Stimulated activated CD8-positive, alpha-beta memory T cell treated with anti-CD3 and anti-CD28 coated beads, Interleukin-7, amount 100 ng/mL, for 48 hours (primary cell): ENCODE data around the gene SLC27A5.
"Not testable (repeated sequence)": the region's sequence is repeated elsewhere in the genome, so short reads cannot be mapped to it uniquely, and the experiment has no call there.

Source experiments
- DNase-seq, 2 donors: peaks; one replicate each; pipeline ENCODE4 v3.0.0-alpha.2; 2020; ENCODE audit warnings: low read depth in 1 of 2; ENCODE audit errors: extremely low read depth in 1 of 2

The SLC27A5 gene

DNA sequence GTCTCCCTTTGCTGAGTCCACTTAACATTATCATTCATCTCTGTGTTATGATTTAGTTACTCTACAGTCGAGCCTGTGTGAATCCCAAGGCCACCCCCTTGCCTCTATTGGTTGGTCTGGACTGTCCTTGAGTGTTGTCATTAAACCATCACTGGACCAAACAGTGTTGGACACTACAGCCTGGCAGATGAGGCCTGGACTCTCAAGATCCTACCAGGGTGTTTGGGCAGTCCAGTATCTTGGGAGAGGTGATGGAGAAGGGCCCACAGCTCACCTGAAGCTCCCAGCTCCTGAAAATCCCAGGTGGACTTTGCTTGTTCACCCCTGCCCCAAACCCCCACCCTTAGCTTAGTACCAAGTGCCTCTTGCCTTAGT, 39.3 kb upstream of the SLC27A5 start:
- DNase-seq = no peak

DNA sequence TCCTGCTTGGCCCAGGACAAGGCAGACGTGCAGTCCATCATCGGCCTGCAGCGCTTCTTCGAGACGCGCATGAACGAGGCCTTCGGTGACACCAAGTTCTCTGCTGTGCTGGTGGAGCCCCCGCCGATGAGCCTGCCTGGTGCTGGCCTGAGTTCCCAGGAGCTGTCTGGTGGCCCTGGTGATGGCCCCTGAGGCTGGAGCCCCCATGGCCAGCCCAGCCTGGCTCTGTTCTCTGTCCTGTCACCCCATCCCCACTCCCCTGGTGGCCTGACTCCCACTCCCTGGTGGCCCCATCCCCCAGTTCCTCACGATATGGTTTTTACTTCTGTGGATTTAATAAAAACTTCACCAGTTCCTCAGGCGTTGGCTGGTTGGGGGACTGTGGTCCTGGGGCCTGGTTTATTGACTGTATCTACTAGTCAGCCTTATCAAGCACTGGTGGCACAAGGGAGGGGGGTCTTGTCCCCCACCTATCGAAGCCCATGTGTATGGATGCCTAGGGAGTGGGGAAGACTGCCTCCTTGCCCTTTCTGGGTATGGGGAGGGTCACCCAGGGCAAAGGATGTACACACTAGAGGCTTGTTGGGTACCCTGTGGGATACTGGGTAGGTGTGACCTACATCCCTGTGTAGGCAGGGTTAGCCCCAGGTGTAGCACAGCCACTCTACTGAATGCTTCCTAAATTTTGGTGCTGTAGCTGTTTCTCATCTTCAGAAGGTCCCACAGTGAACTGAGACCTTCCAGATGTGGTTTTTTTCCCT, 38.8 kb upstream of the SLC27A5 start:
- no peak for DNase-seq

DNA sequence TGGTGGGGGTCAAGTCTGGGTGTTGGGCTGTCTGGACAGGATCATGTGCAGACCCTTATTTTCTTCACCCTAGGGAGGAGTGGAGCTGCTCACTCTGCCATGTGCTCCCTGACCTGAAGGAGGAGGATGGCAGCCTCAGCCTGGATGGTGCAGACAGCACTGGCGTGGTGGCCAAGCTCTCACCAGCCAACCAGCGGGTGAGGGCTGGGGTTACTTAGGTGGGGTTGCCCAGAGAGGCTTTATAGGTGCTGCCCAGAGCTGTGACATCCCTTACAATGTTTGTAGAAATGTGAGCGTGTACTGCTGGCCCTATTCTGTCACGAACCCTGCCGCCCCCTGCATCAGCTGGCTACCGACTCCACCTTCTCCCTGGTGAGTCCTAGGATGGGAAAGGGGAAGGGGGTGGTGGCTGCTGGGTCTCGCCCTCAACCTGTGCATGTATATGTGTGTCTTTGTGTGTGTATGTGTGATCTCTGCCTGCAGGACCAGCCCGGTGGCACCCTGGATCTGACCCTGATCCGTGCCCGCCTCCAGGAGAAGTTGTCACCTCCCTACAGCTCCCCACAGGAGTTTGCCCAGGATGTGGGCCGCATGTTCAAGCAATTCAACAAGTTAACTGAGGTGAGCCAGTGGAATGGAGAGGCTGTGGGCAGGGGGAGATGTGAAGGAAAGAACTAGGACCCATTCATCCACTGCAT, 38.0 kb upstream of the SLC27A5 start:
- DNase-seq = no peak

DNA sequence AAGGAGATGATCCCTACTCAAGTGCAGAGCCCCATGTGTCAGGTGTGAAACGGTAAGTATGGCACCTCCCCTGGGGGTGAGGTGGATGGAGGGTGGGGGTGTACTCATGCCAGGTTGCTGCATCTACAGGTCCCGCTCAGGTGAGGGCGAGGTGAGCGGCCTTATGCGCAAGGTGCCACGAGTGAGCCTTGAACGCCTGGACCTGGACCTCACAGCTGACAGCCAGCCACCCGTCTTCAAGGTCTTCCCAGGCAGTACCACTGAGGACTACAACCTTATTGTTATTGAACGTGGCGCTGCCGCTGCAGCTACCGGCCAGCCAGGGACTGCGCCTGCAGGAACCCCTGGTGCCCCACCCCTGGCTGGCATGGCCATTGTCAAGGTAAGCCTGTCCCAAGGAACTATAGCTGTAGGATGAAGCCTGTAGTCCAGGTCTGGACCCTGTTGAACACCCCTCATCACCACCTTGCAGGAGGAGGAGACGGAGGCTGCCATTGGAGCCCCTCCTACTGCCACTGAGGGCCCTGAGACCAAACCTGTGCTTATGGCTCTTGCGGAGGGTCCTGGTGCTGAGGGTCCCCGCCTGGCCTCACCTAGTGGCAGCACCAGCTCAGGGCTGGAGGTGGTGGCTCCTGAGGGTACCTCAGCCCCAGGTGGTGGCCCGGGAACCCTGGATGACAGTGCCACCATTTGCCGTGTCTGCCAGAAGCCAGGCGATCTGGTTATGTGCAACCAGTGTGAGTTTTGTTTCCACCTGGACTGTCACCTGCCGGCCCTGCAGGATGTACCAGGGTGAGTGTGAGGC, 37.3 kb upstream of the SLC27A5 start:
- no peak for DNase-seq

DNA sequence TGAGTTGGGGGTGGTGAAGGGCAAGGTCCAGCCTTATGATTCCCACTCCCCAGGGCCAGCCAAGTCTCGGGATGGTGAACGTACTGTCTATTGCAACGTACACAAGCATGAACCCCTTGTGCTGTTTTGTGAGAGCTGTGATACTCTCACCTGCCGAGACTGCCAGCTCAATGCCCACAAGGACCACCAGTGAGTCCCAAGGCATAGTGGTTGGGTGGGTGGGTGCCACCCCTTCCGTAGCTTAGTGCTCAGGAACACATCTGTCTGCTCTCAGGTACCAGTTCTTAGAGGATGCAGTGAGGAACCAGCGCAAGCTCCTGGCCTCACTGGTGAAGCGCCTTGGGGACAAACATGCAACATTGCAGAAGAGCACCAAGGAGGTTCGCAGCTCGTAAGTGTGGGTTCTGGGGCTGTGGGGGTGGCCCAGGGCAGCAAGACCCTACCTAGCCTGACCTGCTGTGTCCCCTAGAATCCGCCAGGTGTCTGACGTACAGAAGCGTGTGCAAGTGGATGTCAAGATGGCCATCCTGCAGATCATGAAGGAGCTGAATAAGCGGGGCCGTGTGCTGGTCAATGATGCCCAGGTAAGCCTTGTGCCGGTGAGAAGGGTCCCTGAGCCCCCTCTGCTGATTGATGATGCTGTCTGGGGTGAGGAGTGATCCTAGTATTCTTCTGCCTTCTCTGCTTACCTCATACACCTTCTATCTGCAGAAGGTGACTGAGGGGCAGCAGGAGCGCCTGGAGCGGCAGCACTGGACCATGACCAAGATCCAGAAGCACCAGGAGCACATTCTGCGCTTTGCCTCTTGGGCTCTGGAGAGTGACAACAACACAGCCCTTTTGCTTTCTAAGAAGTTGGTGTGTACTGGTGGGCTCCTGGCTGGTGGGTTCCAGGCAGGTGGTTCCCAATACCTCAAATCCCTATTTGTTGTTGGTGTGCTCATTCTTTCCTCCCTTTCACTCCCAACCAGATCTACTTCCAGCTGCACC, 35.8 kb upstream of the SLC27A5 start:
- DNase-seq = no peak

DNA sequence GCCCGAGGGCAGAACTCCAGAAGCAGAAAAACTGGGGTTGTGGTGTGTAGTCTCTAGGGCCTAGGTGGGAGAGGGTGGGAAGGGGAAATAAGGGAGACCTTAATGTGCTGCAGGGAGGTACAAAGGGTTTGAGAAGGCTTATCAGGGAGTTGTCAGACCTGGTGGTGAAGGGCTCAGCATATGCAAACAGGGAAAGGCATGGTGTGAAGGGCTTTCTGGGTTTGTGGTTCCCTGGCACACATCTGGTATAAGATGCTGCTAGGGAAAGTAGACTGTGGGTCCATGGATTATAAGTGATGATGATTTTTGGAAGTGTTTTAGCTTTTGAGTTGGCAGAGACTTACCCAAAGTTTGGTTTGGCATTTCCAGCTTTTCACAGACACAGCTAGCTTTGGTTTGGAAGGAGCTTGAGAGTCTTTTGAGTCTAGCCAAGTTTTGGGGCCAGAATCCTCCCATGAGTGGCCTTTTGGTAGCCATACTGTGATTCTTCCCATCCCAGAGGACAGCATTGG, 34.3 kb upstream of the SLC27A5 start:
- no peak for DNase-seq

DNA sequence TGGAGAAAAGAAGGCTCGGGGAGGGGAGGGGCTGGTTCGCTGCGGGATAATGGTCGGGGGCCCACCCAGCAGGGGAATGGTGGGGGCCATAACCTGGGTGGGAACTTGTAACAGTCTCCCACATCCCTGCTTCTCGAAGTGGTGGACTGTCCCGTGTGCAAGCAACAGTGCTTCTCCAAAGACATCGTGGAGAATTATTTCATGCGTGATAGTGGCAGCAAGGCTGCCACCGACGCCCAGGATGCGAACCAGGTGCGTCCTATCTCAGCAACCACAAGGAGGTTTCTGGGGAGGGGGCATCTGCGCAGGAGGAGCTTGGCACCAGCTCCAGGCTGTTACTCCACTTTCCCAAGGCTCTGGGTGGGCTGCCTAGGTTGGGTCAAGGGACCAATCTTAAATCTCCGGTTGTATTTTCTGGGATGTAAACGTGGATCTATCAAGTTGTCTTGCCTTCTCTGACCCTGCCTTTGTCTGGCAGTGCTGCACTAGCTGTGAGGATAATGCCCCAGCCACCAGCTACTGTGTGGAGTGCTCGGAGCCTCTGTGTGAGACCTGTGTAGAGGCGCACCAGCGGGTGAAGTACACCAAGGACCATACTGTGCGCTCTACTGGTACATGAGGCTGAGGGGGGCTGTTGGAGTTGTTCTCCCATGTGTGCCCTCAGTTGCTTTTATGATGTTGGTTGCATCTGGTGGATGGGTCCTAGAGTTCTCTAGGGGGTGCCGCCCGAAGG, 33.7 kb upstream of the SLC27A5 start:
- DNase-seq = no peak

DNA sequence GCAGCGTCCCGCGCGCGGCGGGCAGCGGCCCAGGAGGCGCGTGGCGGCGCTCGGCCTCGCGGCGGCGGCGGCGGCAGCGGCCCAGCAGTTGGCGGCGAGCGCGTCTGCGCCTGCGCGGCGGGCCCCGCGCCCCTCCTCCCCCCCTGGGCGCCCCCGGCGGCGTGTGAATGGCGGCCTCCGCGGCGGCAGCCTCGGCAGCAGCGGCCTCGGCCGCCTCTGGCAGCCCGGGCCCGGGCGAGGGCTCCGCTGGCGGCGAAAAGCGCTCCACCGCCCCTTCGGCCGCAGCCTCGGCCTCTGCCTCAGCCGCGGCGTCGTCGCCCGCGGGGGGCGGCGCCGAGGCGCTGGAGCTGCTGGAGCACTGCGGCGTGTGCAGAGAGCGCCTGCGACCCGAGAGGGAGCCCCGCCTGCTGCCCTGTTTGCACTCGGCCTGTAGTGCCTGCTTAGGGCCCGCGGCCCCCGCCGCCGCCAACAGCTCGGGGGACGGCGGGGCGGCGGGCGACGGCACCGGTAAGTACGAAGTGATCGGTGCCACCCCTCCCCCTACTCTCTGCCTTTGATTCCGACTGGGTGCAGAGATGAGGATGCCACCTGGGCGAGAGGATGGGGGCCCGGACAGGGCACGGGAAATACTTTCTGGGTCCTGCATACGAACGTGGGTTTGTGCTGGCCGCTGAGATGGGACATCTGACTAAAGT, 32.9 kb upstream of the SLC27A5 start:
- no peak for DNase-seq

DNA sequence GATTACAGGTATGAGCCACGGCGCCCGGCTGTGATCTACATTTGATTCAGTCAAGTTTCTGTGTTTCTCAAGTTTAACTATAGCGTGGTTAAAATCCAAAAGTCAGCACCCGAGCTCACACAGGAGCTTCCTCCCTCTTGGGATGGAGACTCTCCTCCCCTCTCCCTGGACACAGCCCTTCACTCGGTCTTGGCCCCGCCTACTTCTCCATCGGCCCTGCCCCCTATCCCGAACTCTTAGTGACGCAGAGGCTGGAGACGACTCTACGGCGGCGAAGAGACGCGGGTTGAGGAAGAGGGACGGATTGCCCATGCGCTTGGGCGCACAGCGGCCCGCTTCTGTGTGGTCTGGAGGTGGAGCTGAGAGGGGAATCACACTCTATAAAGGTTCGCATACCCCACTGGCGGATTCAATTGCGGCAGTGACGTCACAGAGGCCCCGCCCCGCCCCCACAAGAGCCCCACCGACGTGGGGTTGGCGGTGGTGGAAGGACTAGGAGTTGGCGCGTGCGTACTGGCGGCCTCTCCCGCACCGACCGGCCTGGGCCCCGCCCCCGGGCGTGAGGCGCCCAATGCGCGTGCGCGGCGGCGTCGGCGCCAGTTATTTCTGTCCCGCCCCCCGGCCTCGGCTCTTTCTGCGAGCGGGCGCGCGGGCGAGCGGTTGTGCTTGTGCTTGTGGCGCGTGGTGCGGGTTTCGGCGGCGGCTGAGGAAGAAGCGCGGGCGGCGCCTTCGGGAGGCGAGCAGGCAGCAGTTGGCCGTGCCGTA, 32.2 kb upstream of the SLC27A5 start, which contains the start of gene TRIM28:
TSS of gene TRIM28 (plus strand) at position 239 of the 765 bp plus-strand sequence. CDS start 694 bp downstream, outside the sequence.
- DNase-seq = peak; percentile 99 to 100

DNA sequence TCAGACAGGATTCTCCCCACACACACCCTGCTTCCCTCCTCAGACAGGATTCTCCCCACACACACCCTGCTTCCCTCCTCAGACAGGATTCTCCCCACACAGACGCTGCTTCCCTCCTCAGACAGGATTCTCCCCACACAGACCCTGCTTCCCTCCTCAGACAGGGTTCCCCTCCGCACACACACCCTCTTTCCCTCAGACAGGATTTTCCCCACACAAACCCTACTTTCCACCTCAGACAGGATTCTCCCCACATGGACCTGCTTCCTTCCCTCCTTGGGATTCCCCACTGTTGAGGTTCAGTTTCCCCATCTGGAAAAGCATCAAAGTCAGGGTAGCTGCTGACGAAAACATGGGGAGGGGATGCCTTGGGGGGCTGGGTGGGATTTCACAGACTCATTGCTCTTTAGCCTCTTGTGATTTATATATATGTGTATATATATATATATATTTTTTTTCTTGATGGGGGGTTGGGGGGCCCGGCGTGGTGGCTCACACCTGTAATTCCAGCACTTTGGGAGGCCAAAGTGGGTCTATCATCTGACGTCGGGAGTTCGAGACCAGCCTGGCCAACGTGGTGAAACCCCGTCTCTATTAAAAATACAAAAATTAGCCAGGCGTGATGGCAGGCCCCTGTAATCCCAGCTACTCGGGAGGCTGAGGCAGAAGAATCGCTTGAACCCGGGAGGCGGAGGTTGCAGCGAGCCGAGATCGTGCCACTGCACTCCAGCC, 31.0 kb upstream of the SLC27A5 start:
- not testable (repeated sequence) for DNase-seq

DNA sequence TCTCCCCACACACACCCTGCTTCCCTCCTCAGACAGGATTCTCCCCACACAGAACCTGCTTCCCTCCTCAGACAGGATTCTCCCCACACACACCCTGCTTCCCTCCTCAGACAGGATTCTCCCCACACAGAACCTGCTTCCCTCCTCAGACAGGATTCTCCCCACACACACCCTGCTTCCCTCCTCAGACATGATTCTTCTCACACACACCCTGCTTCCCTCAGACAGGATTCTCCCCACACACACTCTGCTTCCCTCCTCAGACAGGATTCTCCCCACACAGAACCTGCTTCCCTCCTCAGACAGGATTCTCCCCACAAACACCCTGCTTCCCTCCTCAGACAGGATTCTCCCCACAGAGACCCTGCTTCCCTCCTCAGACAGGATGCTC, 27.4 kb upstream of the SLC27A5 start:
- DNase-seq = not testable (repeated sequence)

DNA sequence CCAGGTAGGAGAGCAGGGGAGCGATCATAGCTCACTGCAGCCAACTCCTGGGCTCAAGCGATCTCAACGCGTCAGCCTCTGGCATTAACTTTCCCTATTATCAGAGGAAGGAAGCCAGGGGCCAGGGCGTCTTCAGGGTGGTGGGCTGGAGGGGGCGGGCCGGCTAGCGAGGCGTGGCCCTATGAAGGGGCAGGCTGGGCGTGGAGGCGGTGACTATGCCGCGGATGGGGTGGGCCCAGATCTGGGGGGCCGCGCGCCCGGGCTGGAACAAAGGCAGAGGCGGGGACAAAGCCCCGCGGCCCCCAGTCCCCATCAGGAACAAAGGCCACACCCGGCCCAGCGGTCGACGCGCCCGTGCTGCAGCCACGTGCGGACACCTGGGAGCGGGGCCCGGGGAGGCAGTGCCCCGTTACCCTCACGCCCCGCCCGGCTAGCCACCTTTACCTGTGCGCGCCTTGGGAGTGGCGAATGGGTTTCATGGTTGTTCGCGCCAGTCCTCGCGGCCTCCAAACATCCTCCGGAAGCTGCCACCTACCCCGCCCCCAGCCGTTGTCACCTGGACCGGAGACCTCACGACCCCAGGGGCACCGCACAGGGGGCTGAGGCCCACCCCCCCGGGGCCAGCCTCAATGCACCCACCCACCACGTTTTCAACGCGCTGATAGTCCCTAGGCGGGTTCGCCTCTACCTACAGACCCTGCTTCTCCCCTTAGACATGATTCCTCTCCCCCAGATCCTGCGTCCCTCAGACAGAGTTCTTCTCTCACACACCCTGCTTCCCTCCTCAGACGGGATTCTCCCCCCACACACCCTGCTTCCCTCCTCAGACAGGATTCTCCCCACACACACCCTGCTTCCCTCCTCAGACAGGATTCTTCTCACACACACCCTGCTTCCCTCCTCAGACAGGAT, 26.7 kb upstream of the SLC27A5 start:
- DNase-seq = no peak

DNA sequence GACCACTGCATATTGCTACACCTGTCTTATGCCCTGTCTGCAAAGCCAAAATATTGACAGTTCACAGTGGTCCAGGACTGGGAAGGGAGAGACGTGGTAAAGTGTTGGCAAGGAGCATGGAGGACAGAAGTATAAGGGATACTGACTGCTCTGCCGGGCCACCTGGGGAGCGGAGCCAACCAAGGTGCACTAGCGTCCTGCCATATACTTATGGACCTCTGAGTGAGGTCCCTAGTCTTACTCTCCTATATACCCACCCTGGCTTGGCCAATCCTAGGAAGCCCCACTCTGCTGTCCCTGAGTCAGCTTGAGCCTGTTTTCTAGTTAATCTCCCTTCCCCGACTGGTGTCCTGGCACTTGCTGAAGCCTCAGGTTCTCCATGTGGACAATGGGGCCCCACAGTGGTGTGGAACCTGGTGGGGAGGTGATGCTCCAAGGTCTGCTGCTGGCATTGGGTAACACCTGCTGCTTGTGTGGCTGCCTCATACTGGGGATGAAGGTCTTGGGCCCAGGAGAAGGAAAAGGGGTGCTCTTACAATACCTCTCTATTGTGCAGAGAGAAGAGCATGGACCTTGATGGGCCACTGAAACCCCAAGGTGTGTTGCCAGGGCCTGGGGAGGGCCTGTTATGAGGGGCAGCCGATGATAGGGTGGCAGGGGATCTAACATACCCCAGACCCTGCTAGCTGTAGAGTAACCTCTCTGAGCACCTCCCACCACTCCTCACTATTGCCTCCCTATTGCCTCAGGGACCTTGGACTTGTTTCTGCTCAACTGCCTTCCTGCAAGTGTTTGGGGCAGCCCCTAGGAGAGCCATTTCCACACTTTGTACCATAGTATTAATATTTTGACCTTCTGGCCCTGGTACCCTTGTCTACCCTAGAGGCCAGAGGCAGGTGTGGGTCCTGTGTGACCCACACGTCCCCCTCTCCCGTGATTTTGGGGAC, 25.3 kb upstream of the SLC27A5 start:
- DNase-seq = no peak

DNA sequence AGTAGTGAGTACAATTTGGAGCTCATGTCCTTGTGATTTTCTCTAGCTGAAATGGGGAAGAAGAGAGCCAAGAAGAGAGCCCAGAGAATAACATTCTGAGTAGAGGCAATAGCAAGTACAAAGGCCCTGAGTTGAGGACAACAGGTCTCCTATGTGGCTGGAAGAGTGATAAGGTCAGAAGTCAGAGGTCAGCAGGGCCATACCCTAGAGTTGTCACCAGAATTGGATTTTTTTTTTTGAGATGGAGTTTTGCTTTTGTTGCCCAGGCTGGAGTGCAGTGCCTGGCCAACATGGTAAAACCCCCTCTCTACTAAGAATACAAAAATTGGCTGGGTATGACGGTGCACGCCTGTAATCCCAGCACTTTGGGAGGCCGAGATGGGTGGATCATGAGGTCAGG, 24.1 kb upstream of the SLC27A5 start:
- DNase-seq = no peak
